GM21825 (cell line): ENCODE measurements around the gene ABHD16A.

ENCODE experiments used
- ATAC-seq: cut with Tn5 transposase; IDR thresholded peaks from one replicate; pipeline ENCODE4 v1.9.1; 2021; ENCODE audit warnings: mild to moderate bottlenecking, moderate library complexity; ENCODE audit not compliant: unreplicated experiment

The ABHD16A gene

DNA sequence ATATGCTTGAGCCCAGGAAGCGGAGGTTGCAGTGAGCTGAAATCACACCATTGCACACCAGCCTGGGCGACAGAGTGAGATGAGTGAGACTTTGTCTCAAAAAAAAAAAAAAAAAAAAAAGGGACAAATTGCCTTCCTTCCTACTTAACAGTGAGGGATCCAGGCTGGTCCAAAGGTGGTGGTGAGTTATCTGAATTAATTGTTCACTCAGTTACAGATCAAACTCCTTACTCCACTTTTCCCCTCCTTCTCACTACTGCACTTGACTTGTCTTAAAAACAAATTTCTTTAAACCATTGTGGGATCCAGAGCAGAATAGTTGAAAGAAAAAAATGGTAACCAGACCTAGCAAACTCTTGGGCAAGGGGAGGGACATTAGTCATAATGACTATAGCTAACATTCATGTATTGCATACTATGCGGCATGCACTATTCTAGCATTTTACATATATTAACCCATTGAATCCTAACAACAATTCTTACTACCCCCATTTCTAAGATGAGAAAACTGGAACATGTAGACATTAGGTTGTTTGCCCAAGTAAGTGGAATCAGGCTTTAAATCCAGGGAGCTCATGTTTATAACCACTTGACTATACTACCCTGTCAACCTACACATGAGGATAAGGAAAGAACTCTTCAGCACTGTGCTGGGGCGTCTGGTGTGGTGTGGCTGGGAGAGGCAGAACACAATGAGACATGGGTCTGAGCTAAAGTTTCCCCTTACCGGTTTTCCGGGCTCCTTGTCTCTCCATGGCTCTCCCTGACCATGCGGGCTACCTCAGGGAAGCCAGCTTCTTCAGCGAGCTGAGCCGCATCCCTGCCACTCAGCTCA is 39.8 kb downstream of the ABHD16A start:
- no peak for ATAC-seq

DNA sequence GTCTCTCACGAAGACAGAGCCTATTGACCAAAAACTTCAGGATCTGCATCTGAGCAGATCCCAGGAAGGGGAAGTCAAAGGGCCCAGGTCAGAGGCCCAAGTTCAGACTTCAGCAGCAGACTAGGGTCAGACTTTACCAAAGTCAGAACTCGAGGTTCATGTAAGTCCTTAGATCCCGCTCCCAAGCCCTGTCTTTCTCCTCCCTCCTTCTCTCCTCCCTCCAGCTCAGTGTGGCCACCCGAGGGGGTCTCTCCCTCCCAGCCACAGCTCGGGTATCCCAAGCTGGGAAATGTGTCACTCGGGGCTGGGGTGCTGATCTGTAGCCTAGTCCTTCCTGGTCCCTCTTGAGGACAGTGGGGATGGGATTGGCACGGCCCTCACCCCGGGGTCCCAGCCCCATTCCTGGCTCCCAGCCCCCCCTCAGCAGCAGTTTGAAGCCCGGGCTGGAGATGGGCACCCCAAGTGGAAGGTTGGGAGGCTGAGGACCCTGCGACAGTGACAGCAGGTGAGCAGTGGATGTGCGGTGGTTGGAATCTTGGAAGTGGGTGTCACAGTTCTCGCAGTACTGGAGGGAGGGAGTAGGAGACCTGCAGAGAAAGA is 40.9 kb downstream of the ABHD16A start:
- ATAC-seq: no peak

DNA sequence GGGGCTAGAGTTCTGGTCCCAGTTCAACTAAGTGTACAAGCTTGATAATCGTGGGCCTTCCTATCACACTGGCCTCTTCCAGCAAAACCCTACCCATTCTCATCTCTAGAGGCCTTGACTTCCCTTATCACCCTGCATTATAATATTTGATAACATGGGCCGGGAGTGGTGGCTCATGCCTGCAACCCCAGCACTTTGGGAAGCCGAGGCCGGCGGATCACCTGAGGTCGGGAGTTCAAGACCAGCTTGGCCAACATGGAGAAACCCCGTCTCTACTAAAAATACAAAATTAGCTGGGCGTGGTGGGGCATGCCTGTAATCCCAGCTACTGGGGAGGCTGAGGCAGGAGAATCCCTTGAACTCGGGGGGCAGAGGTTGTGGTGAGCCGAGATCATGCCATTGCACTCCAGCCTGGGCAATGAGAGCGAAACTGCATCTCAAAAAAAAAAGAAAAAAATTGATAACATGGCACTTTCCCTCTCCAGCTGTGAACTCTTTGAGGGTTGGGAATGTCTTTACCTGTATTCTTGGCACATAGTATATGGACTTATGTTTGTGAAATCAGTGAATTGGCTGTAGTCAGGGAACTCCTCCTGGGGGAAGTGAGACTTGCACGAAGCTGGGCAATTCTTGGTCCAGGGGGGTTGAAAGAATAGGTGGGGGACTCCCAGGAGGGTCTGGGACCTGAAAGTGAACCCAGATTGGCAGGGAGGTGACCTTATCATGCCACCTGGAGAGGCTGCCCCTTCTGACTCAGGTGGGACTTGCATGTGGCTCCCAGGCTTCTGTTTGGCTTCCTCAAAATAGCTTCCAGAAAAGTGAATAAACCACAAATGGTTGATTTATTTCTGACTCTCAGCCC is 41.6 kb downstream of the ABHD16A start:
- no peak for ATAC-seq

DNA sequence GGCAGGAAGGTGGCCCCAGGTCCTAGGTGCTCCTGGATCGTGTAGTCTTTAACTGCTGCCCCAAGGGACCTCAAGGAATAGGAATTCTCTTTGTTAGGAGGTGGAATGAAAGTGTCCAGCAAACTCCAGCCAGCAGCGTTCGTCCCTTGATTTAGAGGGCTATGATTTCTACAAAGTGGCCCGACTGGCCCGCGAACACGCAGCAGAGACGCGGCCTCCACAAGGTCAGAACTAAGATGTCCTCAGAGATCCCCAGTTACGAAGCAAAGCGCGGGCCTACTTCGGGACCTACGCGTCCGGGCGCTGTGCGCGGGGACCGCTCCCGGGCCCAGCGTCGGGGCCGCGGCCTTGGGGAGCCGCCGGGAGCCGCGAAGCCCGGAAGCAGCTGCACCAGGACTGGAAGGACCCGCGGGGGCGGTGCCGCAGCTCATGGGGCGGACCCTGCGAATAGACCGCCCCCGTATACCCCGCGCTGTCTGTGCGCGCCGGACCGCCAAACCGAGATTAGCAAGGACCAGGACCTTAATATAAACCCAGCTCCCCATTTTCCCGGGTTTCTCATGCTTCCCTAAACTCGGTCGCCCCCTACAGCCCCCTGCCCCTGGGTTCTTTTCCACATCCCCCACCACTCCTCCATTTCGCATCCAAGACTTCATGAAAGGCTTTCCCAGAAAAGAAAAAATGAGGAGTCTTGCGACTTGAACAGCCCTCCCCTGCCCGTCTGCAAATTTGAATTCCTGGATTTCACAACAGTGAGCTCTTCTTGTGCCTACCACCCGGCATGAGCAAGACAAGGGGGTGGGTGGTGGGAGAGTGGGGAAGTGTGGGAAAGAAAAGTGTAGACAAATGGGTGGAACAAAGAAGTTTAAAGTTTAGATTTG is 42.5 kb downstream of the ABHD16A start, which contains the start of gene C6orf47:
Gene C6orf47 (minus strand): TSS at position 398 of the 881 bp plus-strand sequence. CDS start 831 bp downstream, outside the sequence.
- peak; percentile 39 for ATAC-seq

DNA sequence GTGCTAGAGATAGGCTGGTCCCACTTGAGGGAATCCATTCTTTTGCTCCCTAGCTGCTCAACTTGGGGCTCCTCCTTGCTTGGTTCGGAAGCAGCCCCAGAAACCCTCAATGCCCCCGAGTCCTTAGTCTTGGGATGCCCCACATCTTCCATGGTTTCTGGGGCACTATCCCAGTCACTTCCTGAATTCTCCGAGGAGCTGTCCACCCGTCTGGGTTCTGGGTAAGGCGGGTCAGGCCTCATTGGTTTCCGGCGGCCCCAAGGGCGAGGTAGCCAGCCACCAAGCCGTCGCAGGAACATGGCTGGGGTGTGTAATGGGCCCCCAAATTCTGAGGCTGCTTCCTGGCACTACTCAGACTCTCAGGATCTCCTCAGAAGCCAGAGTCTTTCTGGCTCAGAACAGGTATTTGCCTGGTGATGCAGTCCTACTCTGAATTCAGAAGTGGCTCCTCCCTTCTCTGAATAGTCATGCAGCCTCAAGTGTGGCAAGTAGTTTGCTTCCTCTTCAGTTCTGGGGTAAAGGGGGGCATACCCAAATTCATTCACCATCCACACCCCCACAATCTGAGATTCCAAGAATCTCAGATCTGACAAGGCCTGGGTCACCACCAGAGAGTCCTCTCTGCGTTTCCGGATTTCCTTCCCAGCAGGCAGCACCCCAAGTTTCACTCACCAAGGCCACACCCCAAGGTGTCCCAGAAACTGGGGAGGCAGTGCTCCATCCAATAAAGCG is 43.3 kb downstream of the ABHD16A start:
- no peak for ATAC-seq

- no peak for ATAC-seq
These were observed 44.0 kb downstream of the ABHD16A start for GRCh38 chr6:31658983-31659648.

GRCh38 chr6:31658158-31658688 is 44.9 kb downstream of the ABHD16A start:
- no peak for ATAC-seq

- no peak for ATAC-seq
These were observed 45.5 kb downstream of the ABHD16A start for GRCh38 chr6:31657406-31658157.

- no peak for ATAC-seq
These were observed 47.5 kb downstream of the ABHD16A start, which contains the start of gene APOM for GRCh38 chr6:31655349-31656237. APOM (plus strand) TSS chr6:31655894; CDS start chr6:31655967, 73 bp downstream.

- ATAC-seq: no peak
These were observed 48.4 kb downstream of the ABHD16A start for GRCh38 chr6:31654574-31655348.

GRCh38 chr6:31652925-31653724 is 50.0 kb downstream of the ABHD16A start:
- peak; percentile 47 for ATAC-seq

DNA sequence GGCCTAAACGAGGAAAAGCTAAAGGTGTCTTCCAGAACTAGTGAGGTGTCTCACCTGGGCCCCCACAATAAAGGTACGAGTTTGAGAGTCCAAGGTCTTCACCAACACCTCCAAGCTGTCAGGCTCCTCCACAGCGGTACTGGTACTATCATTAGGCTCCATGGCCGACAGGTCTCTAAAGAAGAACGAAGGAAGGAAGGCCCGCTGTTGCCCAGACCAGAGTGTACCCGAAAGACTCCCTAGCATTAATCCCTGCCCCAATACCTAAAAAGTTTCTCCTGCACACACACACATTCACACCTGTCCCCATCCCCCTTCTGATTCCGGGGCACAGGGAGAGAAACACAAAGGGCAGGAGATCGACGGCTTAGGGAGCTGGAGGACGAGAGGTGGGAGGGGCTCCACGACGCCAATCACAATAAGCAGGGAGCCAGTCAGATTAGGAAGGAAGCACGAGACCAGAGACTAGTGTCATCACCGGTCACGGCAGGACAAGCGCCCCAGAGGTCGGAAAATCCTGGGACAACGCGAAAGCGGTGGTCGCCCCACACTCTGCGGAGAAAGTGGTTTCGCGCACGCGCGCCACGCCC is 51.4 kb downstream of the ABHD16A start:
- peak; percentile 38 for ATAC-seq

- ATAC-seq: no peak
These were observed 57.8 kb downstream of the ABHD16A start for GRCh38 chr6:31645325-31645724.

- no peak for ATAC-seq
These were observed 59.2 kb downstream of the ABHD16A start for GRCh38 chr6:31643818-31644454.
